ENCODE measurements around the gene SNCB.

The SNCB gene

GRCh38 chr5:176667637-176668036 lies 37.3 kb upstream of the SNCB start:
- in situ Hi-C loops (cut with HindIII; ENCODE audit: low sequenced_read_pairs), result no loop called here
- TF ChIP-seq, protein P1, sequence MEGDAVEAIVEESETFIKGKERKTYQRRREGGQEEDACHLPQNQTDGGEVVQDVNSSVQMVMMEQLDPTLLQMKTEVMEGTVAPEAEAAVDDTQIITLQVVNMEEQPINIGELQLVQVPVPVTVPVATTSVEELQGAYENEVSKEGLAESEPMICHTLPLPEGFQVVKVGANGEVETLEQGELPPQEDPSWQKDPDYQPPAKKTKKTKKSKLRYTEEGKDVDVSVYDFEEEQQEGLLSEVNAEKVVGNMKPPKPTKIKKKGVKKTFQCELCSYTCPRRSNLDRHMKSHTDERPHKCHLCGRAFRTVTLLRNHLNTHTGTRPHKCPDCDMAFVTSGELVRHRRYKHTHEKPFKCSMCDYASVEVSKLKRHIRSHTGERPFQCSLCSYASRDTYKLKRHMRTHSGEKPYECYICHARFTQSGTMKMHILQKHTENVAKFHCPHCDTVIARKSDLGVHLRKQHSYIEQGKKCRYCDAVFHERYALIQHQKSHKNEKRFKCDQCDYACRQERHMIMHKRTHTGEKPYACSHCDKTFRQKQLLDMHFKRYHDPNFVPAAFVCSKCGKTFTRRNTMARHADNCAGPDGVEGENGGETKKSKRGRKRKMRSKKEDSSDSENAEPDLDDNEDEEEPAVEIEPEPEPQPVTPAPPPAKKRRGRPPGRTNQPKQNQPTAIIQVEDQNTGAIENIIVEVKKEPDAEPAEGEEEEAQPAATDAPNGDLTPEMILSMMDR (IDR thresholded peaks at IDR 0.05; ENCODE audit: low read depth, low read length), result no peak
- DNase-seq (ENCODE audit: low read depth, low spot score), result no peak
- H3K4me3 ChIP-seq (ENCODE audit: low read depth, low read length), result no peak overlapping the region

DNA sequence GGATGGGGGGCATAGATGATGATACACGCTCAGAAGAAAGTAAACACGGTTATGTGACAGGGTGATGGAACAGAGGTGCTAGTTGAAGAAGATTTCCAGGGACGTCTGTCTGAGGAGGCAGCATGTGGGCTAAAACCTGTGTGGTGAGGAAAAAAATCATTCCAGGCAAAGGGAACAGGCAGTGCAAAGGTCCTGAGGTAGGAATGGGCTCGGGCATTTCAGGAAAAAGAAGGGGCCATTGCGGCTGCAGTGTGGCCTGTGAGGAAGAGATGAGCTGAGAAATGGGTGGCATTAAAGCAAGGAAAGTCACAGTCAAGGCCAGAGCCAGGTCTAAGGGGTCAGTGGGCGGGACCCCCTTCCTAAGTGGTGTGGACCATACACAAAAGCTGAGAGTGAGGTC lies 35.2 kb upstream of the SNCB start:
- DNase-seq (ENCODE audit: low read depth, low spot score), result no peak
- in situ Hi-C loops (cut with HindIII; ENCODE audit: low sequenced_read_pairs), result no loop called here
- TF ChIP-seq, protein P1 (IDR thresholded peaks at IDR 0.05; ENCODE audit: low read depth, low read length), result no peak
- no peak overlapping the region for H3K4me3 ChIP-seq (ENCODE audit: low read depth, low read length)

- no peak for DNase-seq (ENCODE audit: low read depth, low spot score)
- TF ChIP-seq, protein P1 (IDR thresholded peaks at IDR 0.05; ENCODE audit: low read depth, low read length), result no peak
- no peak overlapping the region for H3K4me3 ChIP-seq (ENCODE audit: low read depth, low read length)
- in situ Hi-C loops (cut with HindIII; ENCODE audit: low sequenced_read_pairs), result no loop called here
Observed at GRCh38 chr5:176664886-176665285, 34.6 kb upstream of the SNCB start.

GRCh38 chr5:176664479-176664878 lies 34.1 kb upstream of the SNCB start:
- no peak for DNase-seq (ENCODE audit: low read depth, low spot score)
- in situ Hi-C loops (cut with HindIII; ENCODE audit: low sequenced_read_pairs), result no loop called here
- no peak overlapping the region for H3K4me3 ChIP-seq (ENCODE audit: low read depth, low read length)
- TF ChIP-seq, protein P1 (IDR thresholded peaks at IDR 0.05; ENCODE audit: low read depth, low read length), result no peak

DNA sequence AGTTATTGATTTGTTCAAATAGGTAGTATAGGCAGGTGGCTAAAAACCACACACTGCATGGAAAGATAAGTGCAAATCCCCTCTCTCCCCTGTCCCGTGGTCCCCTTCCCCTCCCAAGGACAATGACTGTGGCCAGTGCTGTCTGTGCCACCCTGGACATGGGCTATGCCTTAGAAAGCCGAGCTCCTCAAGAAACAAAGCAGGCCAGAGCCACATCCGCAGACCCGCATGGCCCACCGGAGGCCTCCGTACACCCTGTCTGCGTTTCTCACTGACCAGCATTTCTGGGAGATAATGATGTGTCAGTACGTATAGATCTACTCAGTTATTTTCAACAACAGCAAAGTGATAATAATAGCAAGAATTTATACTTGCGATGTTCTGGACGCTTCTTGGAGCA lies 33.2 kb upstream of the SNCB start:
- TF ChIP-seq, protein P1 (IDR thresholded peaks at IDR 0.05; ENCODE audit: low read depth, low read length), result no peak
- no peak overlapping the region for H3K4me3 ChIP-seq (ENCODE audit: low read depth, low read length)
- in situ Hi-C loops (cut with HindIII; ENCODE audit: low sequenced_read_pairs), result no loop called here
- DNase-seq (ENCODE audit: low read depth, low spot score), result no peak

- no peak for DNase-seq (ENCODE audit: low read depth, low spot score)
- in situ Hi-C loops (cut with HindIII; ENCODE audit: low sequenced_read_pairs), result no loop called here
- TF ChIP-seq, protein P1 (IDR thresholded peaks at IDR 0.05; ENCODE audit: low read depth, low read length), result no peak
- no peak overlapping the region for H3K4me3 ChIP-seq (ENCODE audit: low read depth, low read length)
Observed at GRCh38 chr5:176662371-176663333, 32.3 kb upstream of the SNCB start.
